ENCODE data around the gene PHACTR3. TPM values are rescaled to one million over a fixed set of nuclear protein-coding genes. Genes with fewer than 3 reads are reported as not detected.
"Not testable (repeated sequence)": the region's sequence is repeated elsewhere in the genome, so short reads cannot be mapped to it uniquely, and the experiment has no call there.

The PHACTR3 gene
- total RNA-seq, 1 donor from 2014 or later: 22.3 TPM

DNA sequence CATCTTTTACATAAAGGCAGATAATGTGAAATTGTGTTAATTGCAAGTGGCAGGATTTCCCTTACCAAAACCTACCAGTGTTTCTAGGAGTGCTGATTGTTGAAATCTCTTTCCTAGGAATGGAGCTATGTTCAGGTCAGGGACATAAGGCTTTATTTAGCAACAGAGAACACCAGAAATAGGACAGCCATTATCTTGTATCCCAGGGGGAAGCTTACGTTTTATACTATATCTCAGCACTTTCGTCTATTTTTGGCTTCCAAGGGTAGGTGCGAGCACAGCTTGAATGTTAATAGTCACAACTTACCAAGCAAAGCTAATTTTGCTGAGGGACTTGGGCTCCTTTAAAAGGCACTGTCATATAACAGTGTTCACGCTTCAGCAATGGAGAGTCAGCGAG, 235.1 kb downstream of the PHACTR3 start:
- Mint-ChIP-seq H3K36me3 (ENCODE audit: low read depth) (peaks cover 11% of the 10 kb centered on the region), H3K4me3 (peak overlapping the region; percentile 87), H3K27ac (ENCODE audit: unreplicated experiment) (no peak overlapping the region), H3K9me3 (no peaks in the 10 kb centered on the region), H3K27me3 (ENCODE audit: low read depth) (peaks cover 7% of the 10 kb centered on the region), H3K4me1 (peaks cover 50% of the 10 kb centered on the region)
- no peak for DNase-seq (ENCODE audit: low read depth, low spot score)
- TF ChIP-seq, protein P1, sequence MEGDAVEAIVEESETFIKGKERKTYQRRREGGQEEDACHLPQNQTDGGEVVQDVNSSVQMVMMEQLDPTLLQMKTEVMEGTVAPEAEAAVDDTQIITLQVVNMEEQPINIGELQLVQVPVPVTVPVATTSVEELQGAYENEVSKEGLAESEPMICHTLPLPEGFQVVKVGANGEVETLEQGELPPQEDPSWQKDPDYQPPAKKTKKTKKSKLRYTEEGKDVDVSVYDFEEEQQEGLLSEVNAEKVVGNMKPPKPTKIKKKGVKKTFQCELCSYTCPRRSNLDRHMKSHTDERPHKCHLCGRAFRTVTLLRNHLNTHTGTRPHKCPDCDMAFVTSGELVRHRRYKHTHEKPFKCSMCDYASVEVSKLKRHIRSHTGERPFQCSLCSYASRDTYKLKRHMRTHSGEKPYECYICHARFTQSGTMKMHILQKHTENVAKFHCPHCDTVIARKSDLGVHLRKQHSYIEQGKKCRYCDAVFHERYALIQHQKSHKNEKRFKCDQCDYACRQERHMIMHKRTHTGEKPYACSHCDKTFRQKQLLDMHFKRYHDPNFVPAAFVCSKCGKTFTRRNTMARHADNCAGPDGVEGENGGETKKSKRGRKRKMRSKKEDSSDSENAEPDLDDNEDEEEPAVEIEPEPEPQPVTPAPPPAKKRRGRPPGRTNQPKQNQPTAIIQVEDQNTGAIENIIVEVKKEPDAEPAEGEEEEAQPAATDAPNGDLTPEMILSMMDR (conservative IDR thresholded peaks at IDR 0.05): no peak

DNA sequence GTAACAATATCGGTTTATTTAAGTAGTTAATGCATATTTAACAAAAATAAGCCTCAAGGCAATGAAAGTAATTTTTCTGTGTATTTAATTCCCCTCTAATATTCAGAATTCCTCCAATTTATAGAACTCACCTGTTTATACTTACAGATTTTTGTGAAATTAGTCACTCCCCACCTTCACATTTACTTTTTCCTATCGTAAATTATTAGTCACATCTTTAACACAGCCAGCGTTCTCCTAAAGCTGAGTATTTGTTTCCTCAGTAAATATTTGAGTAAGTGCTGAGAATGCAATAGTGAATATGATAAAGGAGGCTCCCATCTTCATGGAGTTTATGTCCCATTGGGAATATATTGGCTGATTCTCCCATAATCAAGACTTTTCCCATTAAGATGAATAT, 241.1 kb downstream of the PHACTR3 start:
- Mint-ChIP-seq H3K9me3 (no peaks in the 10 kb centered on the region), H3K27me3 (ENCODE audit: low read depth) (no peaks in the 10 kb centered on the region), H3K27ac (ENCODE audit: unreplicated experiment) (no peak overlapping the region), H3K4me3 (no peak overlapping the region), H3K4me1 (peaks cover 3% of the 10 kb centered on the region), H3K36me3 (ENCODE audit: low read depth) (peaks cover 13% of the 10 kb centered on the region)
- DNase-seq (ENCODE audit: low read depth, low spot score): no peak
- TF ChIP-seq, protein P1 (conservative IDR thresholded peaks at IDR 0.05): no peak

DNA sequence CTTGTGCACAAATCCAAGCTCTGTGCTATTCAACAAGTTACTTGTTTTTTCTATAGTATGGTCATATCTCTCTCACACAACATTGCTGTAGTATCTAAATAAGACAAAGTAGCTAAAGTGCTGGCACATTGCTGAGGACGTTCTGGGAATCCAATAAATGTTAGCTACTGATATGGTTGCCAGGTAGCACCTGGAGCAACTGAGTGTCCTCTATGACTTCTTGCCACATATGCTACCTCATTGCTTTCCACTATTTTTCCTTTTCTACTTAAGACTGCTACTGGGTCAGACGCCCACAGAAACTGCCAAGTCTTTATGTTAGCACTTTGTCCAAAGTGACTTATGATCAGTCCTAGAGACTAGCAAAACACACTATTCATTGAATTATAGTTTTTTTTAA, 243.8 kb downstream of the PHACTR3 start:
- H3K27me3 Mint-ChIP-seq (ENCODE audit: low read depth): no peaks in the 10 kb centered on the region
- TF ChIP-seq, protein P1 (conservative IDR thresholded peaks at IDR 0.05): no peak
- no peaks in the 10 kb centered on the region for H3K9me3 Mint-ChIP-seq
- no peak overlapping the region for H3K4me3 Mint-ChIP-seq
- peaks cover 3% of the 10 kb centered on the region for H3K4me1 Mint-ChIP-seq
- peaks cover 5% of the 10 kb centered on the region for H3K36me3 Mint-ChIP-seq (ENCODE audit: low read depth)
- no peak overlapping the region for H3K27ac Mint-ChIP-seq (ENCODE audit: unreplicated experiment)
- no peak for DNase-seq (ENCODE audit: low read depth, low spot score)

DNA sequence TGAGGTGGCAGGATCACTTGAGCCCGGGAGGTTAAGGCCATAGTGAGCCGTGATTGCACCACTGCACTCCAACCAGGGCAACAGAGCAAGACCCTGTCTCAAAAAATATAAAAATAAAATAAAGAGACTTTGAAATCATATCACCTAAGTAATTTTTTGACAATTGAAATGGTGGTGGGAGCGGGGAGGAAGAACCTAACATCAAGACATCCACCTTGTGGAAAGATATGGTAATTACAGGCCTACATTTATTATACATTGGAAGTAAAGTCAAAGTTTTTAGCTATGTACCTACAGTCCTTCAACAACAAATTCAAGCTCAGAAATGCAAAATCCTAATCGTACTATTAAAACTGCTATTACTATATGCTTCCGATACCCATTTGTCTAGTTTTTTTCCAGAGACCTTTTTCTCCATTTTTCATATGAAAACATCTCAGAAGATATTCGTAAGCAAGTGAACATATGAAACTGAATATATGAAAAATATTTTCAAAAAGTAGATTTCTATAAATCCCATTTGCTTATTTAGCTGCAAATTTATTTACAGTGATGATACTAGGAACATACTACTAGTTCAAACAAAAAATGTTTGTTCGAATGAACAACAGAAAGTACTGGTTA, 245.8 kb downstream of the PHACTR3 start:
- Mint-ChIP-seq H3K4me1 (peaks cover 3% of the 10 kb centered on the region), H3K4me3 (no peak overlapping the region), H3K27me3 (ENCODE audit: low read depth) (no peaks in the 10 kb centered on the region), H3K36me3 (ENCODE audit: low read depth) (peaks cover 9% of the 10 kb centered on the region), H3K9me3 (no peaks in the 10 kb centered on the region), H3K27ac (ENCODE audit: unreplicated experiment) (no peak overlapping the region)
- DNase-seq (ENCODE audit: low read depth, low spot score): no peak
- TF ChIP-seq, protein P1 (conservative IDR thresholded peaks at IDR 0.05): peak; percentile 81

DNA sequence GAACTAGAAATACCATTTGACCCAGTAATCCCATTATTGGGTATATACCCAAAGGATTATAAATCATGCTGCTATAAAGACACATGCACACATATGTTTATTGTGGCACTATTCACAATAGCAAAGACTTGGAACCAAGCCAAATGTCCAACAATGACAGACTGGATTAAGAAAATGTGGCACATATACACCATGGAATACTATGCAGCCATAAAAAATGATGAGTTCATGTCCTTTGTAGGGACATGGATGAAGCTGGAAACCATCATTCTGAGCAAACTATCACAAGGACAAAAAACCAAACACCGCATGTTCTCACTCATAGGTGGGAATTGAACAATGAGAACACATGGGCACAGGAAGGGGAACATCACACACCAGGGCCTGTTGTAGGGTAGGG, 252.2 kb downstream of the PHACTR3 start:
- not testable (repeated sequence) for H3K4me3 Mint-ChIP-seq; DNase-seq (ENCODE audit: low read depth, low spot score); H3K27me3 Mint-ChIP-seq (ENCODE audit: low read depth); H3K9me3 Mint-ChIP-seq; H3K27ac Mint-ChIP-seq (ENCODE audit: unreplicated experiment); H3K4me1 Mint-ChIP-seq
- H3K36me3 Mint-ChIP-seq (ENCODE audit: low read depth): peaks cover 23% of the 10 kb centered on the region

DNA sequence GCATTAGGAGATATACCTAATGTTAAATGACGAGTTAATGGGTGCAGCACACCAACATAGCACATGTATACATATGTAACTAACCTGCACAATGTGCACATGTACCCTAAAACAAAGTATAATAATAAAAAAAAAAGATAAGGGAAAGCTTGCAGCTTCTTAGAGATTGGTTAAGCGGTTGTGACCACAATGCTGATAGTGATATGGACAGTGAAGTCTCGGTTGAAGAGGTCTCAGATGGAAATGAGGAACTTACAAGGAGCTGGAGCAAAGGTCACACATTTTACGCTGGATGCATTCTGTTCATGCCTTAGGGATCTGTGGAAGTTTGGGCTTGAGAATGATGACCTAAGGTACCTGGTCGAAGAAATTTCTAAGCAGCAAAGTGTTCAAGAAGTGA, 252.6 kb downstream of the PHACTR3 start:
- not testable (repeated sequence) for H3K9me3 Mint-ChIP-seq; H3K27ac Mint-ChIP-seq (ENCODE audit: unreplicated experiment); H3K4me1 Mint-ChIP-seq; DNase-seq (ENCODE audit: low read depth, low spot score); H3K27me3 Mint-ChIP-seq (ENCODE audit: low read depth); H3K4me3 Mint-ChIP-seq
- peaks cover 23% of the 10 kb centered on the region for H3K36me3 Mint-ChIP-seq (ENCODE audit: low read depth)
